GM21576 (cell line): Measurements from ENCODE around the gene GMPR2.

Experiments
- ATAC-seq: cut with Tn5 transposase; IDR thresholded peaks from one replicate; pipeline ENCODE4 v1.9.1; 2021; ENCODE audit warnings: mild to moderate bottlenecking, moderate library complexity; ENCODE audit not compliant: unreplicated experiment

The GMPR2 gene

DNA sequence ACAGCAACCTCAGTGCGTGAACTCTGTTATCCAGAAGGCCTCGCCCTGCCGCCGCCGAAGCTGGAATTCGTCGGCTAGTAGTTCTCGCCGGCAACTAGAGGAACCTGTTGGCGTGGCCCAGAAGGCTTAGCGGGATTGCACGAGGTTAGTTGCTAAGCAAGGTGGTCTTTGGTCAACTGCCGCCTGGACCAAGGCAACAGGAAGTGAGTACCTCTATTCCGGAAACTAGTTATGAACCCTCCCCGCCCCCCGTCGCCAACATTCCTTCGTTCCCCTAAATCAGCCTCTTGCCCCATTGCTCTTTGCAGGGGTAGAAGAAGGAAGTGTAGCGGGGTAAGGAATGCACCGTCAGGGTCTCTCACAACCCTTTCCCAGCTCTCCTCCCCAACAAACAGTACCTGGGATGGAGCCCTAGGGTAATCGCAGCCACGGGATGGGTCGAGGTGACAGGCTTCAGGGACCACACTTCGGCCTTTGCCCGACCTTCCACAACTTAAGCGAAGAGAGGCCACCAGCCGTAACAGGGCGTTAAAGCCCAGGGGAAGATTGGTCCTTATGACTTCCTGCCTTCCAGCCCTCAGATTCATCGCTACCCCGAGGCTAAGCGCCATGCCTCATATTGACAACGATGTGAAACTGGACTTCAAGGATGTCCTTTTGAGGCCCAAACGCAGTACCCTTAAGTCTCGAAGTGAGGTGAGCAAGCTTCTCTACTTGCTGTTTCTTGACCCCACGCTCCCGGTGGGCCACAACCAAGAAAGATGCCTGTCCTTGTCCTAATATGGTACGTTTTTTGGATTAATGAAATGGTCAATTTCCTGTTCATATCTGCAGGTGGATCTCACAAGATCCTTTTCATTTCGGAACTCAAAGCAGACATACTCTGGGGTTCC is at the start of gene GMPR2:
Gene GMPR2, plus strand, starts transcription at position 285 of the 893 bp plus-strand sequence. Its CDS starts 325 bp downstream, at position 610.
- ATAC-seq = peak; percentile 57

DNA sequence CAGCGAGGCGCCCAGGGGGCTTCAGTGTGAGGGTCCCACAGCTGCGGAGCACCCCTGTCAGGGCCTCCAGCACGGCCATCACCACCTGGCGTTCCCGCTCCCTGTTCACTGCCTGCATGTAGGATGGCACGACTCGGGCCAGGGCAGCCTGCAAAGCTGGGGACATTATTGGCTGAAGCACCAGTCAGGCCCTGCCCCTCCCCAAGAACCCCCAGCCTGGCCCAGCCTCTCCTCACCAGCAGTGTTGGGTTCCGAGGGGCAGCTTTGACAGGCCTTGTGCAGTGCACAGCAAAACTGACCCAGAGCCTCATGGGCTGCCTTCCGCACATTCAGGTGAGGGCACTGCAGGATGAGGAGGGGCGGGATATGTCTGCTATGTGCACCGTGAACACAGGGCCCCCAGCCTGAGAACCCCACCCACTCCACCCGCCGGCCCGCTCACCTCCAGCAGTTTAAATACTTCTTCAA is 49.7 kb upstream of the GMPR2 start:
- ATAC-seq = no peak

DNA sequence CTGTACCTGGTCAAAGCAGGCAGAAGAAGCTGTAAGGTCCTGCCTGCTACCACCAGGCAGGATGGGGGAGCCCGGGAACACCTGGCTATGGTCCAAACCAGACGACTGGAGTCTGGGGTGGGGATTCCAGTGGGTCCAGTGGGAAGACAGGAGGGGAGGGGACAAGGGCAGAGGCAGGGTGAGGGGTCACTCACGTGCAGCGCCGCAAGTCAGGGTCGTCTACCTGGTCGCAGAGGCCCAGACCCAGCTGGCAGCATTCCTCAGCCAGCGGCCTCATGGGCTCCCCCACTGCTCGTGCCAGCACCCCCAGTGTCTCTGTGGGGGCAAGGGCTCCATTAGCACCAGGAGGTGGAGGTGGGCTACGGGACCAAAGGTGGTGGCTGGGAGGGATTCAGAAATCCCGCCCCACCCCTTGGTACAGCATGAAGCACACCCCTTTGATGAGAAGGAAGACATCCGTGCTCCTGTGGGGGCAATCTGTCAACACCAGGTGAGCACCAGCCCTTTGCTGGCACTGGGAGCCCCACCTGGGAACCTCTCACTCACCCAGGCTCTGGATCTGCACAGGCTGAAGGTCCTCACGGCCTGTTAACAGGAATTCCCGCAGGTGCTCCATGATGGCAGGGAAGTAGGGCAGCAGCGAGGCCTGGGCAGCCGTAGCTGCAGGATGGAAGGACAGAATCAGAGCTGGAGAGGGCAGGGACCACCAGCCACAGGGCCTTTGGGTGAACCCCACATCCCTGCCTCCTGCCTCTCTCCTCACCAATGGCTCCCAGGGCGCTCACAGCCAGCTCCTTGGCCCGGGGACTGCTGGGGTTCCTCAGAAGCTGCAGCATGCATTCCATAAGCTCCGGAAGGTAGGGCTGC is 48.4 kb upstream of the GMPR2 start:
- no peak for ATAC-seq

DNA sequence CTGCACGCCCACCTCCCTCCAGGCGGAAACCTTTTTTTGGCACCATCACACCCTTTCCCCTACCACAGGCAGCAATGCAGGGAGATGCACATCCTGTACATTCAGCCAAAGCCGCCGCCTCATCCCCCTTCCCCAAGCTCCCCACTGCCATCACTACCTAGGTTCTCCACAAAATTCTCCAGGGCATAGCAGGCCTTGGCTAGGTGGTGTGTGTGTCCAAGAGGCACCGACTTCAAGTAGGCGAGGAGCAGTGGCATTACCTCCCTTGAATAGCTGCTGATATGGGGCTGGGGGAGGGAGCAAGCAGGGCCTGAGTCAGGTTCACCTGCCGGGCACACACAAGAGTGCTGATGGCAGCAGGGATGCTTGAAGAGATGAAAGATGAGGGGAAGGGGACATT is 47.7 kb upstream of the GMPR2 start:
- ATAC-seq = no peak

DNA sequence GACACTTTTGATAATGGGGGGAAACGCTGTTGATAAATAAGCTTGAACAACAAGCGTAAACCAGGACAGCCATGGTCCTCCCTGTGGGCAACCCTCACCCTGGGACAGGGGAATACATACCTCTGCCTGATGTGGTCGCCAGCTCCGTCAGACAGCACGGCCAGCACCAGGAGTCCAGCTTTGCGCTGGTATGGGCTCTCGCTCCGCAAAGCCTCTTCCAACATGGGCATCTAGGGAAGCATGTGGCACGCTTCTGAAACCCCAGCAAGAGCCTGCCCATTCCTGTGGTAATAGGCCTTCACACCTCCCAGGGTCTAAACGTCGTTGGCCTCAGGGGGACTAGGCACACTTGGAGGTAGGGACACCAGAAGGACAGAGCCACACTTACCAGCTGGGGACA is 47.0 kb upstream of the GMPR2 start:
- ATAC-seq = no peak

DNA sequence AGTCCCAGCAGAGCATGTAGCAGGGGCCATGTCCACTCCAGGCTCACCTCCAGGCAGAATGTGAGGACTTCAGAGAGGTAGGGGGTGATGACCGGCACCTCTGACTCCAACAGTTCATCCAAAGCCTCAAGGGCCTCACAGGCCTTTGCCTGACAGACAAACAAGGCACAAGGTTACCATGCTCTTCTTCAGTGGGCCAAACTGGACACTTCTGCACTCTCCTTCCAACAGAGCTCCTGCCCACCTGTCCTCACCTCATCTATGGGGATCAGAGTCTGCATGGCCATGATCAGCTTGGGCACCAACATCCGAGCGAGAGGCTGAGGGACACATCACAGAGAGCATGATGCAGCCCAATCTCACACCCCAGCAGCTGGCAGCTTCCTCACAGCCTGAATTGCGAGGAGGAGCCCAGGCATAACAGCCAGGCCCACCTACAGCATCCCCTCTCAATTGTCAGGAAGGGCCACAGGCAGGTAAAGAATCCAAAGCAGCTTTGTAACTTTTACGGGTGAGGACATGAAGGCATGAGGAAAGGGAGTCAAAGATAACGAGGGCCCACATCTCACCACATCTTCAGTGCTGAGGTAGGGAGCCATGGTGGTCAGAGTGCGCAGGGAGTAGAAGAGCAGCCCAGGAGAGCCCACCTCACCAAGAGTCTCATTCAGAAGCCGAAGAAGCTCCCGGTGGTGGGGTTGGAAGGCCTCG is 45.7 kb upstream of the GMPR2 start:
- ATAC-seq = no peak

DNA sequence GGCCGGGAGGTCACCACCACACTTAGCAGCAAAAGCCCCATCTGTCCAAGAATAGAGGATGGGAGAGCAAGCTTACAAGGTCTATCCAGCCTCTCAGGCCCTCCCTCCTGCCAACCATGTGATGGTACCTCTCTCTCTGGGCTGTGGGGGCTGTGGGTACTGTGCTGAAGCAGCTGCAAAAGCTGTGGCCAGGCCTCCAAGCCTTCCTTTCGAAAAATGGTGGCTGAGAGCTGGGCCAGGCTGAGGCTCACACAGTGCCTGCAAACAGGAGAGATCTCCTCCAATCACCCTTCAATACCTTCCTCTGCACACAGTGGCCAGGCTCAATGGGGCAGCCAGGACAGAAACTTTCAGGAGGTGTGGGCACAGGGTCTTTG is 45.2 kb upstream of the GMPR2 start:
- ATAC-seq = no peak

DNA sequence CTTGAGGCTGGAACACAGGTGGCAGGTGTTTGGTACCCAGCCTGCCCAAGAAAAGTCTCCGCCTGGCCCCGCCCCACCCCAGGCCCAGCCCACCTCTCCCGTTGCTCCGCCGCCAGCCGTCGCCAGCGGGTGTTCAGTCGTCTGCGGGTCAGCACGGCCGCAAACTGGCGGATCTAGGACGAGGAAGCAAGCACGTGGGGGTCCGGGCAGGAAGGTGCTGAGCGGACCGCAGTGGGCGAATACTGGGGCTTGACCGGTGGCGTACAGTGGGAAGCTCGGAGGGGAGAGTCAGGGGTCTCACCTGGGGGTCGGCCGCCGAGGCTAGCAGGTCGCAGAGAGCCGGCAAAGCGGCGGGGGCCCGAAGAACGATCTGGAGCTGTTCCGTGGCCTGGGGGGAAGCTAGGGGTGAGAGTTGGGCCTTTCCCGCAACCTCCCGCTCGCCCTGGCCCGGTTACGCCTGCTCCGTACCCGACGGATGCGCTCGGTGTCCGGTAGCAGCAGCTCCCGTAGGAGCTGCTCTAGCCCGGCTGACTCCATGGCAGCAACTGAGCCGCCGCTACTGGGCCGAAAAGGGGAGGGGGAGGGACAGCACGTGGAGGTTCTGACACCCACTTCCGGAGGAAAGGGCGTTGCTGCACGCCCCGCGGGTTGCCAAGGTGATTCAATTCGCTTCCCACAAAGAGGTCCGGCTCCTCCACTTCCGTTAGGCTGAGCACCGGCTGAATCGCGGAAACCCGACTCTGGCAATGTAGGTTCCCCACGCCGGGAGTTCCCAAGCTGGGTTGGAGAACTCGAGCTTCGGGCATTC is 44.3 kb upstream of the GMPR2 start, which contains the start of gene IPO4:
Gene IPO4, minus strand, starts transcription at position 566 of the 808 bp plus-strand sequence. Its CDS starts 29 bp downstream, at position 537.
- peak; percentile 87 for ATAC-seq

DNA sequence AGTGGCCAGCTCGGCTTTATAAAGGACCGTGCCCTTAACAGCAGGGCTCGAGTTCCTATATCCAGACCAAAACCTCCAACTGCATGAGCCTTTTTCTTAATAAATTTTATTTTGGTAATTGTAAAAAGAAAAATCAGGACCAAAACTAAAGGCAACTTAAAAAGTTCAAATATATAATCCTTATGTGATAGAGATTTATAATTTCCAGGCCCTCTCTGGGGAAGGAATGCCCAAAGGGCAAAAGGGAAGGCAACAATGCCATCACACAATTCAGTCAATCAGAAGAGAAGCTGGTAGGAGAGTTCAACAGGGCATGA is 43.7 kb upstream of the GMPR2 start:
- no peak for ATAC-seq

DNA sequence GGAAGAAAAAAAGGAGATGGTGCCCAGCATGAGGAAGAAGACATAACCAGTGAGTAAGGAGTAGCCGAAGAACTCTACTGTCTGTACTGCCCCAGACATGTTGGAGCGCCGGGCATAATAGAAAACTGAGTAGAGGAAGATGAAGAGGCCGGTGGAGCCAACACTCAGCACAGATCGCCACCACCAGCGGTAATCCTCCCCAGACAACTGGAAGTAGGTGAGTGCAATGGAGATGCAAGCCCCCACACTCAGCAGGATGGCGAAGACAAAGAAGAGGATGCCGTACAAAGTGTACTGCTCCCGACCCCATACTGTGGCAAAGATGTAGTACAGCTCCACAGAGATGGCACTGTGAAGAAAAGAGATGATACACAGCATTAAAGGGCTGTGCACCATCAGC is 43.3 kb upstream of the GMPR2 start:
- ATAC-seq = no peak

DNA sequence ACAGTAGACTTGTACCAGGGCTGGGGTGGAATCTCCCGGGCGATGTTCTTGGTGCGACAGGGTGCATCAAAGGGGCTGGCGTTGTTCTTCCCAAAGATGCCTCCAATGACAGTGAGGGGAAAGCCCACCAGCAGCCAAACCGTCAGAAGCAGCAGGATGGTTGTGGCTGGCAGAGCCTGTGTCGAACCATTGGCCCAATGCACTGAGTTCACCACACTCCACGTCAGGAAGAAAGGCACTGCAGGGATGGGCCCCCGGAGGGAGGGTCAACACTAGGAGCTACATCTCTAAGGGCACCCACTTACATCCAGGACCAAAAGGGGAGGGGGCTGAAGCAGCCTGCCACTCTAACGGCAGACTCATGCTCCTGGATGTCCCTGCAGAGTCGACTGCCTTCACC is 42.3 kb upstream of the GMPR2 start:
- ATAC-seq = no peak

DNA sequence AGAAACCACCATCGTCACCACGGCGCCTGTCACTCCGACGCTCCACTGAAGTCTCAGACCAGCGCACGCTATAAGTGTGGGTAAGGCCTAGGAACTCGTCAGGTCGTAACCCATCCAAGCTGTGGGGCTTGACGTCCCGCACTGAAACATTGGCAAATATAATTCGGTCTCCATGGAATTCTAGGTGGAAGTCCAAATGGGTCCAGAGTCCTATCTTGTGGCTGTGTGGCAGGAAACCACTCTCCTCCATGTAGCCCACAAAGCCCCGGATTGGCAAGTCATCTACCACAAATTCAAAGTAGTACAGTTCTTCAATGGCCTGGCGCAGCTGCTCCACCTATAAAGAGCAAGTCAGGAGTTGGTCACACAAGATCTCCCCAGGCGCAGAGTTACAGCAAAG is 39.8 kb upstream of the GMPR2 start:
- no peak for ATAC-seq

DNA sequence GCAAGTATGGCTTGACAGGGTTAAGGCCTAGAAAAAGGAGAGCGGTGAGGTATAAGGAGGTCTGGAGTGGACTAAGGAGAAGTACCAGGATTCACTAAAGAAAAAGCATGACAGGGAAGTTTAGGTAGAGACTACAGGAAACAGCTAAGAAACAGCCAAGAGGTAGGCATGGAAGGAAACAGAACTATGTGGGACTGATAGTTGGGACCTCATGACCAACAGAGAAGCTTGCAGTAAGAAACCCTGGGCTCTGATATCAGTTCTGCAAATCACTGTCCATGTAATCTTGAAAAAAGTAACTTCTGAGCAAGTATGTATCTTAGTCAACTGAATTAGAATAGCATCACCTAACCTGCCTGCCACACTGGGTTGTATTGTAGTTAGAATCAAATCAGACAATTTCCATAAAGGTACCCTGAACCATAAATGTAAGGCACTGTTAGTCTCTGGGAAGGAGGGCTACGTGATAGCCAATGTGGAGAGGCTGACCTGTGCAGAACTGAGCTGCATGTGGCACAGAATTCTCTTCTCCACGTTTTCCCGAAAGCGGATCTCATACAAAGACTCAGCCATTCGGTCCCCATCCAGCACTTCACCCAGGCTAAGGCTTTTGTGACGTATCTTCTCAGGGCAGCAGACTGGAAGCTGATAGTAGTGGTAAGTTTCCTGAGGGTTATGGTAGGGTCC is 38.4 kb upstream of the GMPR2 start:
- ATAC-seq = no peak

DNA sequence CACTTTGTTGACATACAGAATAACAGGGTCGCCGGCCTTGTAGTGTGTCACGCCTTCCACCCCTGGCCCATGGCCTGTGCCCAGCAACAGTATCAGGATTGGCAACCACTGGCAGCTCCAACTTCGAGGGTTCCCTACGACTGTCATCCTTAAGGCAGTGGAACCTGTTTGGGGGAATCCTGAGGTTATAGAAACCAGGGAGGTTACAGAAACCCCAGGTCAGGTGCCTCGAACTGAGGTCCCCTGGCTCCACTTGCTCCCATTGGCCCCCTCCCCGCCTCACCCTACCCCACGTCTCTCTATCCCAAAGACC is 37.9 kb upstream of the GMPR2 start:
- no peak for ATAC-seq

DNA sequence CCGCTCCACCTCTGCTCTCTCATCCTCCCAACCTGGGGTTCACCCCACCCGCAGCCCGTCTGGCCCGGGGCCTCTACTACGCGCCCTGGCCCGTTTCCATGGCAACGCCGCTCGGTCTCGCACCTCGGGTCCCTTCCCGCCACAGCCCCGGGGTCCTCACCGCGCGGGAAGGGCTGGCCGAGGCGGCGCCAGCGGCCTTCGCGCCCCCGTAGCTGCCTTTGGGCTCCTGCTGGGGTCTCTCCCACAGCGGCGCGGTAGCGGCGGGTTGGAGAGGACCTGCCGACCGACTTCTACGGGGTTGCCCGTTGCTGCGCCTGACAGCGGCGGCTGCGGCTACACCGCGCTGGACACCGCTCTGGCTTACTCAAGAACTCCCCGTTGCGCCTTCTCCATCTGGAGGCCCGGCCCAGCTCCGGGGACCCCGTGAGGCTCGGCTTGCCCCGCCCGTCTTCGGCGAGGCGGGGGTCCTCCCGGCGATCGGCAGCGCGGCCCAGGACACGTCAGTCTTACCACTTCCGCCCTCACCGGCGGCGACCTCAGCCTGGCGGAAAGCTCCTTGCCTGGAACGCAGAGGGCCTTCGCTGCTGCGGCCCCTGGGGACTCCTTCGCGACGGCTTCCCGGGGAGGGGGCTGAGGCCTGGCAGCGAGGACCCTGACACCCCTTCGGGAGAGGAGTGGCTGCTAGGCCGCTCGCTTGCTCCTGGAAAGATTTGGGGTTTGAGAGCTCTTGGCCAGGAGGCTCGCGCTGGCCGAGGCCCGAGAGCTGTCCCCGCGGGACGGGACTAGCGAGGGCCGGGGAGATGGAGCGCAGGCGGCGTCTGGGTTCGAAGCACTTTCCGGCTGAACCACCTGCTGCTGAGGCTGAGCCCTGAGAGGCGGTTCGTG is 37.3 kb upstream of the GMPR2 start, which contains the start of gene TM9SF1:
Gene TM9SF1, minus strand, starts transcription at position 256 of the 885 bp plus-strand sequence. CDS start 422 bp downstream, outside the sequence.
- peak; percentile 82 for ATAC-seq

DNA sequence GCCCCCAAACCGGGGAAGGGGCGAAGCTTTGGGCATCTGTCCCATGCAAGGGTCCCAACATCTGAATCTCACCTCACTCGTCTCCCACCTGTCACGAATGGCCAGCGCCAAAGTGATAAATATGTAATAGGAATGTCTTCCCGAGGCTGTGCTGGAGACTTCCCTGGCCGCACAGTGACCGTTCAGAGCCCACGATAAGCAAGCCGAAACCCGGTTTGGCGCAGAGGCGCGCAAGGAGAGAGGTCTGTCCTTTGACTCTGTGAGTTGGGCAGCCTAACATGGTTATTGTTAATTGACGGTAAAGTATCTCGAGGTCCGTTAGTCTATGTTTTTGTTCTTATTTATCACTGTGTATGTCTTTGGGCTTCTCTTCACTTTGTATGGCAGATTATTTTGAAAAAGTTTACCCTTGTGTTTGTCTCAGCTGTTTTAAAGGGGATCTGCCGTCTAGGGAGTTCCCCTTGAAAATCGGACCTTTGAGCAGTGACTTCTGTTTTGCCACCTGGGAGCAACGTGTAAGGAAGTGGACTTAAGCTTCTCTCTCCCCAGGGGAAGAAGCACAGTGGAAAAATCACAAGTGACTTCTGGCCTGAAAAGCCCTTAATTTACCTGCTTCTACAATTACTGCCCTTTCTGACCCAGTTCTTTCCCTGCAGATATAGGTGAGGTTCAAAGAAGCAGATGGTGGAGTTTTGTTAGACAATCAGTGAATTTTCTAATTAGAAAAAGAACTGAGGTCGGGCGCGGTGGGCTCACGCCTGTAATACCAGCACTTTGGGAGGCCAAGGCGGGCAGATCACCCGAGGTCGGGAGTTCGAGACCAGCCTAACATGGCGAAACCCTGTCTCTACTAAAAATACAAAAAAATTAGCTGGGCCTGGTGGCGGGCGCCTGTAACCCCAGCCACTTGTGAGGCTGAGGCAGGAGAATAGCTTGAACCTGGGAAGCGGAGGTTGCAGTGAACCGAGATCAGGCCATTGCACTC is 36.4 kb upstream of the GMPR2 start:
- no peak for ATAC-seq

DNA sequence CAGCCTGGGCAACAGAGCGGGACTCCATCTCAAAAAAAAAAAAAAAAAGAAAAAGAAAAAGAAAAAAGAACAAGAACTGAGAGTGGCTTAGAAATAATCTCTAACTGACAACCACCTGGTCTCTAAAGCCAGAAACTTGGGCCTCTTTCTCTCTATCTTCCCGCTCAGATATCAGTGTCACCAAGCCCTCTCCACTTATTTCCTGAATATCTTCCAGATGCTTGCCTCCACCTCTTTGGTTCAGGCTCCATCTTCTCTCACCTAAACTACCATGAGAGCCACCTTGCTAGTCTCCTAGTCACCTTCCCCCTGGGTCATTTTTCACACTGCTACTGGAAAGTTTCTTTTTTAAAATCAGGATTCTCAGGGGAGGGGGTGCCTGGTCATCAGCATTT is 35.7 kb upstream of the GMPR2 start:
- ATAC-seq = no peak
